Ishikawa (cell line): ENCODE results near the gene KRT79.

Experiments used
- CEBPB ChIP-seq: IDR thresholded peaks from 2 replicates; pipeline ENCODE4 v1.6.1; 2012
- RAD21 ChIP-seq: IDR thresholded peaks from 2 replicates; pipeline ENCODE4 v1.6.1; 2012; ENCODE audit warnings: low read depth
- TAF1 ChIP-seq: IDR thresholded peaks from 2 replicates; pipeline ENCODE4 v1.6.1; 2012; ENCODE audit warnings: low read depth, mild to moderate bottlenecking
- TCF12 ChIP-seq: IDR thresholded peaks from 2 replicates; pipeline ENCODE4 v1.6.1; 2012; ENCODE audit warnings: low read depth
- YY1 ChIP-seq: IDR thresholded peaks from 2 replicates; pipeline ENCODE4 v1.6.1; 2012; ENCODE audit warnings: low read depth
- TF ChIP-seq, protein P1 (sequence below): IDR thresholded peaks from 2 replicates; pipeline ENCODE4 v1.6.1; 2012
- TF ChIP-seq, protein P2 (sequence below): IDR thresholded peaks from 2 replicates; pipeline ENCODE4 v1.6.1; 2012

DNA sequence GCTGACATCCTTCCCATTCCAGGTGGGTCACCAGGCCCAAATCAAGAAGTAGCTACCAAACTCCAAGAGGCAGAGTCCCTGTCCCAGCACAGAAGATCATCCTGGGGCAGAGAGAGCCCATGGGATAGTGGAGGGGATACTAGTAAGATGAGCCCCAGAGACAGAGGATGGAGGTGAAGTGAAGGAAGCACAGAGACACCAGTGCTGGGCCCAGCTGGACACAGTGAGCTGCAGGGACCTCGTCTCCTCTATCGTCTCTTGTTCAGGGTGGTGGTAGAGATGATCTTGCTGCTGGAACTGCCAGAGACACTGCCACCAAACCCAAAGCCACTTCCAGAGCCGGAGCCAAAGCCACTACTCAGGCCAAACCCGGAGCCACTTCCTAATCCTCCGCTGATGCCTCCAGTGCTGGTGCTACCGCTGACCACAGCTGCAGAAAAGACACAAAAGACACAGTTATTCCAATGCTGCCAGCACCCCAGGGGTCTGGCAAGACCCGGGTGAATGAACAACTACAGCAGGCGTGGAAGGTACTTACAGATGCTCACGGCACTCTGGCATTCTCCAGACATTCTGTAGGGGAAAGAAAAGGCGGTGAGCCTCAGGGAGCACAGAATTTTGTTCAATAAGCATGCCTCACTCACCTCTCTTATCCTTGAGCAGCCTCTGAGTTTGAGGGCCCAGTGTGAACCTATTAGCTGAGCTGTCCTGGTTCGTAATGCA, 27.1 kb downstream of the KRT79 start:
- TF ChIP-seq, protein P1, sequence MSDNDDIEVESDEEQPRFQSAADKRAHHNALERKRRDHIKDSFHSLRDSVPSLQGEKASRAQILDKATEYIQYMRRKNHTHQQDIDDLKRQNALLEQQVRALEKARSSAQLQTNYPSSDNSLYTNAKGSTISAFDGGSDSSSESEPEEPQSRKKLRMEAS, result no peak
- TF ChIP-seq RAD21 (no peak), TCF12 (no peak), CEBPB (no peak), YY1 (no peak), TAF1 (no peak)
- TF ChIP-seq, protein P2, sequence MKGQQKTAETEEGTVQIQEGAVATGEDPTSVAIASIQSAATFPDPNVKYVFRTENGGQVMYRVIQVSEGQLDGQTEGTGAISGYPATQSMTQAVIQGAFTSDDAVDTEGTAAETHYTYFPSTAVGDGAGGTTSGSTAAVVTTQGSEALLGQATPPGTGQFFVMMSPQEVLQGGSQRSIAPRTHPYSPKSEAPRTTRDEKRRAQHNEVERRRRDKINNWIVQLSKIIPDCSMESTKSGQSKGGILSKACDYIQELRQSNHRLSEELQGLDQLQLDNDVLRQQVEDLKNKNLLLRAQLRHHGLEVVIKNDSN, result no peak
